Endothelial cell of umbilical vein (primary cell): ENCODE results near the gene CPNE1.

Experiments
- EZH2 ChIP-seq: IDR thresholded peaks from 2 replicates; pipeline ENCODE4 v1.6.1; 2012; ENCODE audit warnings: borderline replicate concordance, low read depth, mild to moderate bottlenecking, moderate library complexity, low read length, inconsistent platforms; ENCODE audit not compliant: severe bottlenecking
- FOS ChIP-seq: IDR thresholded peaks from 2 replicates; pipeline ENCODE4 v1.6.1; 2011; ENCODE audit warnings: mild to moderate bottlenecking, low read length, moderate library complexity, borderline replicate concordance; ENCODE audit not compliant: insufficient read depth
- GATA2 ChIP-seq: IDR thresholded peaks from 2 replicates; pipeline ENCODE4 v1.7.0; 2011; ENCODE audit warnings: low read depth, mild to moderate bottlenecking, moderate library complexity, mixed read lengths, low read length; ENCODE audit not compliant: insufficient read length, insufficient read depth
- JUN ChIP-seq: IDR thresholded peaks from 2 replicates; pipeline ENCODE4 v1.6.1; 2011; ENCODE audit warnings: borderline replicate concordance, low read depth; ENCODE audit not compliant: insufficient read length, insufficient read depth
- POLR2A ChIP-seq: IDR thresholded peaks from 2 replicates; pipeline ENCODE4 v1.6.1; 2012; ENCODE audit warnings: low read depth, mild to moderate bottlenecking, control low read depth, low read length
- POLR2AphosphoS5 ChIP-seq: IDR thresholded peaks from 2 replicates; pipeline ENCODE4 v1.6.1; 2012; ENCODE audit warnings: low read depth, mild to moderate bottlenecking, control low read depth, low read length, moderate library complexity; ENCODE audit not compliant: insufficient read depth
- TF ChIP-seq, protein P1 (sequence below), 2 donors: IDR thresholded peaks; 1 replicate in 1 of 2; 2 replicates in 1 of 2; pipeline ENCODE4 v1.5.1; 2011; ENCODE audit warnings: low read length in 2 of 2, mild to moderate bottlenecking in 2 of 2, moderate library complexity in 2 of 2, control low read depth in 1 of 2, inconsistent platforms in 1 of 2, low read depth in 1 of 2; ENCODE audit not compliant: insufficient read depth in 1 of 2; ENCODE audit errors: extremely low read depth in 1 of 2
- TF ChIP-seq, protein P2 (sequence below): IDR thresholded peaks from 2 replicates; pipeline ENCODE4 v1.6.1; 2011; ENCODE audit not compliant: insufficient read depth, insufficient read length

DNA sequence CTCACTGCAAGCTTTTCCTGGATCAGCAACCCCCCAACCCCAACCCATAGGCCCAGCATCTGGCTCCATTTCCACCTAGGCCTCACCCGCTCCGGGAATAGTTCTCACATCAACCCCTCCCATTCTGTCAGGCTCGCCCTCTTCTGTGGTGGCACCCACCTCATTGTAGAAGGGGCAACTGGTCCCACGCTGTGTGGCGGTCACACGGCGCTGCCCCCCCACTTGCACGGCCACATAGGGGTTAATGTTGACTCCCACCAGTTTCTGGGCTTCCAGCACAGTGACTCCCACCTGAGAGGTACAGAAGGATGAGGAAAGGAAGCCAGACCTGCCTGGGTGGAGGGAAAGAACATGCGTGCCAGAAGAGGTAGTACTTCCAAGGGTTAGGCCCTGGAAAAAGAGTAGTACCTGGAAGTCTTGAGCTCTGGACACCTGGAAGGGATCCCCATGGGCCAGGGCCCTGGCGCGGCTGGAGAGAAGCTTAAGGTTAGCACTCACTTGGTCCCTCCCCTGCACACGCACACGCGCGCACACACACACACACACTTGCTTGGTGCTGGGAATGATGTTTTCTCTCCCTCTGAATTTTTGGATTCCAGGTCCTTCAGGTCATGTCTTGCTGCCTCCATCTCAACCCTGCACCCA is 61.7 kb downstream of the CPNE1 start:
- TF ChIP-seq POLR2AphosphoS5: no peak
- no peak for TF ChIP-seq EZH2
- TF ChIP-seq, protein P1, sequence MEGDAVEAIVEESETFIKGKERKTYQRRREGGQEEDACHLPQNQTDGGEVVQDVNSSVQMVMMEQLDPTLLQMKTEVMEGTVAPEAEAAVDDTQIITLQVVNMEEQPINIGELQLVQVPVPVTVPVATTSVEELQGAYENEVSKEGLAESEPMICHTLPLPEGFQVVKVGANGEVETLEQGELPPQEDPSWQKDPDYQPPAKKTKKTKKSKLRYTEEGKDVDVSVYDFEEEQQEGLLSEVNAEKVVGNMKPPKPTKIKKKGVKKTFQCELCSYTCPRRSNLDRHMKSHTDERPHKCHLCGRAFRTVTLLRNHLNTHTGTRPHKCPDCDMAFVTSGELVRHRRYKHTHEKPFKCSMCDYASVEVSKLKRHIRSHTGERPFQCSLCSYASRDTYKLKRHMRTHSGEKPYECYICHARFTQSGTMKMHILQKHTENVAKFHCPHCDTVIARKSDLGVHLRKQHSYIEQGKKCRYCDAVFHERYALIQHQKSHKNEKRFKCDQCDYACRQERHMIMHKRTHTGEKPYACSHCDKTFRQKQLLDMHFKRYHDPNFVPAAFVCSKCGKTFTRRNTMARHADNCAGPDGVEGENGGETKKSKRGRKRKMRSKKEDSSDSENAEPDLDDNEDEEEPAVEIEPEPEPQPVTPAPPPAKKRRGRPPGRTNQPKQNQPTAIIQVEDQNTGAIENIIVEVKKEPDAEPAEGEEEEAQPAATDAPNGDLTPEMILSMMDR (IDR thresholded peaks at IDR 0.05; ENCODE audit: extremely low read depth in 1 of 2, insufficient read depth in 1 of 2, low read depth in 1 of 2, low read length in 2 of 2): no peak
- TF ChIP-seq, protein P2, sequence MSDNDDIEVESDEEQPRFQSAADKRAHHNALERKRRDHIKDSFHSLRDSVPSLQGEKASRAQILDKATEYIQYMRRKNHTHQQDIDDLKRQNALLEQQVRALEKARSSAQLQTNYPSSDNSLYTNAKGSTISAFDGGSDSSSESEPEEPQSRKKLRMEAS: no peak
- no peak for TF ChIP-seq POLR2A
- TF ChIP-seq GATA2: no peak
- TF ChIP-seq JUN: no peak
- no peak for TF ChIP-seq FOS
